ENCODE measurements around the gene NLRP7.
"Not testable (repeated sequence)": the region's sequence is repeated elsewhere in the genome, so short reads cannot be mapped to it uniquely, and the experiment has no call there.

NLRP7 gene

DNA sequence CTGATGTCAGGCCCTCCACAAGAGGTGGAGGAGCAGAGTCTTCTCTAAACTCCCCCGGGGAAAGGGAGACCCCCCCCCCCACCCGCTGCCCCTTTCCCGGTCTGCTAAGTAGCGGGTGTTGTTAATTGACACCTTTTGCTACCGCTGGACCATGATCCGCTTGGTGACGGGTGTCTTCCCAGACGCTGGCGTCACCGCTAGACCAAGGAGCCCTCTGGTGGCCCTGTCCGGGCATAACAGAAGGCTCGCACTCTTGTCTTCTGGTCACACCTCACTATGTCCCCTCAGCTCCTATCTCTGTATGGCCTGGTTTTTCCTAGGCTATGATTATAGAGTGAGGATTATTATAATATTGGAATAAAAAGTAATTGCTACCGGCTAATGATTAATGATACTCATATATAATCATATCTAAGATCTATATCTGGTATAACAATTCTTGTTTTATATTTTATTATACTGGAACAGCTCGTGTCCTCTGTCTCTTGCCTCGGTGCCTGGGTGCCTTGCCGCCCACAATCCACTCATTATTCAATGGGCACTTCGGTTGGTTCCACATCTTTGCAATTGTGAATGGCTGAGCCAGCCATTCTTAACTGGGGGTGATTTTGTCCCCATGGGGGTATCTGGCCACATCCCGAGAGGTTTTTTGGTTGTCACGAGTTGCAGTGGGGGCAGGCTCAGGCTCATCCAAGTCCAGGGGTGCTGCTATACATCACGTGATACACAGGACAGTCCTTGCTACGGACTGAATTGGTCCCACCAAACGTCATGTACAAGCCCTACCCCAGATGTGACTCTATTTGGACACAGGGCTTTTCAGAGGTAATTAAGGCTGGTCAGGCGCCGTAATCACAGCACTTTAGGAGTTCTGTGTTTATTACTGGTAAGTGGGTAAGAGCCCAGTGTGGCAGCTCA is 27.4 kb downstream of the NLRP7 start:
- DNase-seq (ENCODE audit: low read depth): peak; percentile 14

DNA sequence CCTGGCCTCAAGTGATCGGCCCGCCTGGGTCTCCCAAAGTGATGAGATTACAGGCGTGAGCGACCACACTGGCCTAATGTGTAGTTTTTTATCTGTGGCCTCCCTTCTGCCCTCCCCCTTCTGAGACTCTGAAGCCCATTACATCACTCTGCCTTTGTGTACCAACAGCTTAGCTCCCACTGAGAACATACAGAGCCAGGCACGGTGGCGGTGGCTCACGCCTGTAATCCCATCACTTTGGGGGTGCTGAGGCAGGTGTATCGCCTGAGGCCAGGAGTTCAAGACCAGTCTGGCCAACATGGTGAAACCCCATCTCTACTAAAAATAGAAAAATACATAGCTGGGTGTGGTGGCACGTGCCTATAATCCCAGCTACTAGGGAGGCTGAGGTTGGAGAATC is 28.8 kb downstream of the NLRP7 start:
- no peak for DNase-seq (ENCODE audit: low read depth)

DNA sequence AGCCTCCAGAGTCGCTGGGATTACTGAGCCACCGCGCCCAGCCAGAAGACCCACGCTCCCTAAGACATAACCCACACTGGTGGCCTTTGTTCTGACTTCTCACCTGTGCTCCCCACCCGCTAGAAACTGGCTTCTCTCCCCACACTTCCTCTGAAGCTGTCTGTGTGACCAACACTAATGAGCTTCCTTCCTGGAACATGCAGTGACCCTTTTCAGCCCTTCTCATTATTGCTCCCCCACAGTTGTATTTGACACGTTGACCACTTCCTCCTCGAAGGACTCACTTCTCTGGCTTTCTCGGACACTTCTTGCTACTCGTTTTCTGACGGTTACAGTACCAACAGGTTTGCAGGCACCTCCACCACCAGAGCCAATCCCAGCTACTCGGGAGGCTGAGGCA is 30.5 kb downstream of the NLRP7 start:
- peak; percentile 29 for DNase-seq (ENCODE audit: low read depth)

DNA sequence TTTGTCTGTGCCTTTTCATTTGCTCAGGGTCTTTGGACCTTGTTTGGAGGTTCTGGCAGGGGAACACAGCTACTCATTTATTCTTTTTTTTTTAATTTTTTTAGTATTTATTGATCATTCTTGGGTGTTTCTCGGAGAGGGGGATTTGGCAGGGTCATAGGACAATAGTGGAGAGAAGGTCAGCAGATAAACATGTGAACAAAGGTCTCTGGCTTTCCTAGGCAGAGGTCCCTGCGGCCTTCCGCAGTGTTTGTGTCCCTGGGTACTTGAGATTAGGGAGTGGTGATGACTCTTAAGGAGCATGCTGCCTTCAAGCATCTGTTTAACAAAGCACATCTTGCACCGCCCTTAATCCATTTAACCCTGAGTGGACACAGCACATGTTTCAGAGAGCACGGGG is 39.4 kb downstream of the NLRP7 start:
- not testable (repeated sequence) for DNase-seq (ENCODE audit: low read depth)

DNA sequence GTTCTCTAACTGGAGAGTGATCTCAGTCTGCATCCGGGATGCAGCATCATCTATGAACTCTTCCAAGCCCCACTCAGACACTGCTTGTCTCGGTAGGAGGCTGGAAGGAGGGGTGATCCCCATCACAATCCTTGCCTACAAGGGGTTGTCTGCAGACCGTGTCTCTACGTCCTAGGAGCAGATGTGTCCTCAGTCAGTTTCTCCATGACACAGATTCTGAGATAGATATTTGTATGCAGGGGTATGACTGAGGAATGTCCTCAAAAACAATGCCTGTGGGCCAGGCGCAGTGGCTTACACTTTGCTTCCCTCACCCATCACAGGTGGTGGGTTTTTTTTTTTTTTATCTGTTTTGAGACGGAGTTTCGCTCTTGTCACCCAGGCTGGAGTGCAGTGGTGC is 40.5 kb downstream of the NLRP7 start:
- no peak for DNase-seq (ENCODE audit: low read depth)

DNA sequence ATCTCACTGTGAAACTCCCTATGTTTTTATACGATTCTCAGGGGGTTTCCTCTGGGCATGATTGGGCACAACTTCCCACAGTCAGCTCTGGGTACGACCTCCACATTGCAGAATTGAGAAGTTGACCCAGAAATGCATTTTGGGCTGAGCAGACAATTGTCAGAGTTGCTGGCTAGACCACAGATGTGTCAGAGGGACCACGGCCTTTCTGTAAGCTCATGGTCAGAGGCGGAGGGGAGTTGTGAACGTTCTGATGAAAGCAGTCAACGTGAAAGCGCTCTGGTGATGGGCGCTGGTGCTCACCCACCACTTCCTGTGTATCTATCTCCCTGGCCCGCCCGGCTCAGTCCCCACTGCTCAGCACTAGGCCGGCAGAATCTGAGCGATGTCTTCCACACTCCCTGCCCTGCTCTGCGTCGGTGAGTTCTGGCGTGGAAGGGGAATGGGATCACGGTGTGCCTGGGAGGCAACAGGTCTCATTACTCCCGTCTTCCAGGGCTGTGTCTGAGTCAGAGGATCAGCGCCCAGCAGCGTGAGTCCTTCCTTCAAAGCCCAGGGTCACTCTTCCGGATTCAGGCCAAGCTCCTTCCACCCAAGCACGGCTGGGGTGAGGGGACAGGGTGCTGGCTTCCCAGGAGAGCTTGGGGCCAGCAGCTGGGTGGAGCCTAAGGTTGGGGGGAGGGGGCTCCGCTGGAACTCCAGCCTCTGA is 41.4 kb downstream of the NLRP7 start, which contains the start of gene NCR1:
TSS of gene NCR1 (plus strand) at position 346 of the 709 bp plus-strand sequence. CDS start at position 386, 40 bp downstream.
- peak; percentile 36 for DNase-seq (ENCODE audit: low read depth)

DNA sequence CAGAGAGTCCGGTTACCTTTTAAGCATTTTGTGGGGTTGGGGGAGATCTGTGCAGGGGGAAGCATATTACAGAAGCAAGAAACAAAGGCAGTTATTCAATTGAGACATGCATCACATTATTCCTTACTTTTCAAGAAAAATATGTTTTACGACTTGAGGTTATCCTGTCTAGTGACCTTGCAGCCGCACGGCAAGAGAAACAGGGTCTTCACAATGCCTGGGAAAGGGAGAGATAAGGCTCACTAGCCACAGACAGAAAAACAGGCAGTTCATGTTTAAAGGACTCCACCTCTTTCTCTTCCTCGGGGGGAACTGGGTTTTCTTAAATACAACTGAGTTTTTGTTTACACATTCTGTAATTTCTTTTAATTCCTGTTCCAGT is 41.9 kb downstream of the NLRP7 start:
- peak; percentile 27 for DNase-seq (ENCODE audit: low read depth)

DNA sequence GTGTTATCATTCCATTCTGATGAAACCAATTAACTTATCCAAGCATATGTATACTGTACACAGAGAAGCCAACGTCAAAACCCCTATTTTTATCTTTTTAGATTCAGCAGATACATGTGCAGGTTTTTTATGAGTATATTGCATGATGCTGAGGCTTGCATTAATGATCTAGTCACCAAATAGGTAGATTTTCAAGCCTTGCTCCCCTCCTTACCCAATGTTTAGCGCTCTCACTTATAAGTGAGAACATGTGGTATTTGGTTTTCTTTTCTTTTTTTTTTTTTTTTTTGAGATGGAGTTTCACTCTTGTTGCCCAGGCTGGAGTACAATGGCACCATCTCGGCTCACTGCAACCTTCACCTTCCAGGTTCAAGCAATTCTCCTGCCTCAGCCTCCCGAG is 43.1 kb downstream of the NLRP7 start:
- DNase-seq (ENCODE audit: low read depth): not testable (repeated sequence)

DNA sequence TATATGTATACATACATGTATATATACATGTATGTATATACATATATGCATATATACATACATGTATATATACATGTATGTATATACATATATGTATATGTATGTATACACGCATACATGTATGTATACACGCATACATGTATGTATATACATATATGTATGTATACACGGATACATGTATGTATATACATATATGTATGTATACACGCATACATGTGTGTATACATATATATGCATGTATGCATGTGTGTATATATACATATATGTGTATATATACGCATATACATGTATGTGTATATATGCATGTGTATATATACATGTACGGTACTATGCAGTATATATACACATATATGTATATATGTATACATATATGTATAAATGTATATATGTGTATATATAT is 44.0 kb downstream of the NLRP7 start:
- DNase-seq (ENCODE audit: low read depth): no peak

DNA sequence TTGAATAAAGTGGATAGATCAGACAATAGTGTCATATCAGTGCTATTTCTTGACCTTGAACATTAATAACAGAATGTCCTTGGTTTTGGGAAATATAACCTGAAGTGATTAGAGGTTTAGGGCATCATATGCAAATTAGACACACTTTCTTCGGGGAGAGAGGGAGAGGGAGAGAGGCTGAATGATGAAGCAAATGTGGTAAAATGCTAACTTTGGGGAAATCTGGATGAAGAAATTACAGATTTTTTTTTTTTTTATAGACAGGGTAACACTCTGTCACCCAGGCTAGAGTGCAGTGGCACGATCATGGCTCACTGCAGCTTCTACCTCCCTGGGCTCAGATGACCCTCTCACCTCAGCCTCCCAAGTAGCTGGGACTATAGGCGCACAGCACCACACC is 45.3 kb downstream of the NLRP7 start:
- no peak for DNase-seq (ENCODE audit: low read depth)

DNA sequence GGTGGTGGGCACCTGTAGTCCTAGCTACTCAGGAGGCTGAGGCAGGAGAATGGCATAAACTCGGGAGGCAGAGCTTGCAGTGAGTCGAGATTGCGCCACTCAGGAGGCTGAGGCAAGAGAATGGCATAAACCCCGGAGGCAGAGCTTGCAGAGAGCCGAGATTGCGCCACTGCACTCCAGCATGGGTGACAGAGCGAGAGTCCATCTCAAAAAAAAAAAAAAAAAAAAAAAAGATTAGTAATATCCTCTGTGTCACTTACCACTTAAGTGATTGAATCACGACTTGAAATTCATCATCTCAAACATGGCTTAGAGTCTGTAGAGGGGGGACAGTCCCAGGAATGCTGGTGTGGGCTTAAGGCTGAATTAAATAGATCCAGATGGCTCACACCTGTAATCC is 46.2 kb downstream of the NLRP7 start:
- DNase-seq (ENCODE audit: low read depth): not testable (repeated sequence)

DNA sequence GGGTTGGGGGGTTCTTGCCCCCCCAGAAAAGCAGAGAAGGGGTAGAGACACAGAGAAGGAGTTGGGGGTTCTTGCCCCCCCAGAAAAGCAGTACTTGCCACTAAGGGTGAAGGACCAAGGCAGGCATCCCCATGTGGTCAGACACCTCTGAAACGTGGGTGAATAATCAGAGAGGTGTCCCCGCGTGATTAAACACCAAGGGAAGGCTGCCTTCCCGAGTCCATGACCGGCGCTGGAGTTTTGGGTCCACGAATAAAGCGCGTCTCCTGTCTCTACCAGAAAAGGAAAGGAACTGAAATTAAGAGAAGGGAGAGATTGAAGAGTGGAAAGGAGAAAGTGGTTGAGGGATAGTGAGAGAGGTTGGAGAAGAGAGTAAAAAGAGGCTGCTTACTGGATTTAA is 47.7 kb downstream of the NLRP7 start:
- not testable (repeated sequence) for DNase-seq (ENCODE audit: low read depth)

DNA sequence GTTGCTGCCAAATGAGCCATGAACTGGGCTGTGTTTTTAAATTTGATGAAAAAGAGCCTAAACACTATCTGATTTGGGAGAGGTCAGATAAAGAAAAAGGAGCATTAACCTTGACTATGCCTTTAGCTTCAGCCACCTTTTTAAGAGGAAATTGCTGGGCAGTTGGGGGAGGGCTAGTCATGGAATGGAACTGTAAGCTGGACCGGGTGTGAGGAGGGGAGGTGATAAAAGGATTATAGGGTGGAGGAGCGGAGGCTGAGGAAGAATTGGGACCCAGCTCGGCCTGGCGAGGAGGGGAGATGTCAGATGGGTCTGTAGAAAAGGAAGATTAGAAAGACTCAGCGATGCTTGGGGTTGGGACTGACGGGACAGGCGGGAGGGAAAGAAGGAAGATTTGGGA is 48.6 kb downstream of the NLRP7 start:
- DNase-seq (ENCODE audit: low read depth): not testable (repeated sequence)

DNA sequence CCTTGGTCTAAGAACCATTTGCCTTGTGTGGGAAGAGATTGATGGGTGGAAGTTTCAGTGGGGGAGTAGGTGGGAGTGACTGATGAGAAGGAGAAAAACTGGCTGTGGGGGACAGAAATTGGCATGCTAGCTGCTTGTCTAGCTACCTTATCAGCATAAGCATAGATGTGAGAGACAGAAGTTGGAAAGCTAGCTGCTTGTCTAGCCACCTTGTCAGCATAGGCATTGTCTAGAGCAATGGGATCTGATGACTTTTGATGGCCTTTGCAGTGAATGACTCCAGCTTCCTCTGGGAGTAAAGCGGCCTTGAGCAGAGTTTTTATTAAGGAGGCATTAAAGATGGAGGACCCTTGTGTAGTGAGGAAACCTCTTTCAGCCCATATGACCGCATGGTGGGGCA is 51.3 kb downstream of the NLRP7 start:
- DNase-seq (ENCODE audit: low read depth): no peak

DNA sequence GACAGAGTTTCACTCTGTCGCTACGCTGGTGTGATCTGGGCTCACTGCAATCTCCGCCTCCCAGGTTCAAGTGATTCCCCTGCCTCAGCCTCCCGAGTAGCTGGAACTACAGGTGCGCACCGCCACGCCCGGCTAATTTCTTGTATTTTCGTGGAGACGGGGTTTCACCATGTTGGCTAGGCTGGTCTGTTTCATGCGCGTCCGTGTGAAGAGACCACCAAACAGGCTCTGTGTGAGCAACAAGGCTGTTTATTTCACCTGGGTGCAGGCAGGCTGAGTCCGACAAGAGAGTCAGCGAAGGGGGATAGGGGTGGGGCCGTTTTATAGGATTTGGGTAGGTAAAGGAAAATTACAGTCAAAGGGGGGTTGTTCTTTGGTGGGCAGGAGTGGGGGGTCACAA is 53.2 kb downstream of the NLRP7 start:
- DNase-seq (ENCODE audit: low read depth): not testable (repeated sequence)

DNA sequence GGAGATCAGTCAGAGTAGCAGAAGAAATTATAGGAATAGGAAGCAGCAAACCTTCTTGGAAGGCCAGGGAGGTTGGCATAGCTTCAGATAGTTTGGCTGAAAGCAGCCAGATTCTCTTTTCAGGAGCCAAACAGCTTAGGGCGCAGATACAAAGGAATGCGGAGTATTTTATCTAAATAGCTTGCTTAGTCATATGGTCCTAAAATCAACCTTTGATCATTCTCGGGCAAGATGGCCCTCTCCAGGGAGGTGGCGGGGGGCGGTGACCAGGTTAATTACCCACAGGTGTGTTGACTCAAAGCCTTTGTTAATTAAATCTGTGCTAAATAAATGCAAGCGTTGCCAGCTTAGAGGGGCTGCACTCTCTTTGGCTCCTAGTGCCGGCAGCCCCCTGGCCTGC is 53.9 kb downstream of the NLRP7 start:
- no peak for DNase-seq (ENCODE audit: low read depth)

DNA sequence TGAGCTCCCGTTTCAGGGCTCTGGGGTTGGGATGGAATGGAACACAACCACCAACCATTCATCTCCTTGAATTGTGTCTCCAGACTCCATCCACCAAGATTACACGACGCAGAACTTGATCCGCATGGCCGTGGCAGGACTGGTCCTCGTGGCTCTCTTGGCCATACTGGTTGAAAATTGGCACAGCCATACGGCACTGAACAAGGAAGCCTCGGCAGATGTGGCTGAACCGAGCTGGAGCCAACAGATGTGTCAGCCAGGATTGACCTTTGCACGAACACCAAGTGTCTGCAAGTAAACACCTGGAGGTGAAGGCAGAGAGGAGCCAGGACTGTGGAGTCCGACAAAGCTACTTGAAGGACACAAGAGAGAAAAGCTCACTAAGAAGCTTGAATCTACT is 57.8 kb downstream of the NLRP7 start:
- DNase-seq (ENCODE audit: low read depth): no peak

DNA sequence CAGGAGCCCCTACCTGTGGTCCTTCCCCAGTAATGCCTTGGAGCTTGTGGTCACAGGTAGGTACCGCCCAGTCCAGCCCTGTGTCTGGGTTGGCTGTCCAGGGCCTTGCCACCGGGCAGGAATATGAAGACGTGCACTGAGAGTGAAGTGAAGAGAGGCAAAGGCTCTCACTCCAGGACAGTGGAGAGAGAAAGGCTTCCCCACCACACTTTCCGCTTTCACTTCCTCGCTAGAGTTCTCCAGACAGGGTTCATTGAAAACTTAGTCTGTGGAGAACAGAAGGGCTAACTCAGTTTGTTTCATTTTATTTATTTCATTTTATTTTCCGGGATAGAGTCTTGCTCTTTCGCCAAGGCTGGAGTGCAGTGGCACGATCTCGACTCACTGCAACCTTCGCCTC is 59.1 kb downstream of the NLRP7 start:
- no peak for DNase-seq (ENCODE audit: low read depth)

DNA sequence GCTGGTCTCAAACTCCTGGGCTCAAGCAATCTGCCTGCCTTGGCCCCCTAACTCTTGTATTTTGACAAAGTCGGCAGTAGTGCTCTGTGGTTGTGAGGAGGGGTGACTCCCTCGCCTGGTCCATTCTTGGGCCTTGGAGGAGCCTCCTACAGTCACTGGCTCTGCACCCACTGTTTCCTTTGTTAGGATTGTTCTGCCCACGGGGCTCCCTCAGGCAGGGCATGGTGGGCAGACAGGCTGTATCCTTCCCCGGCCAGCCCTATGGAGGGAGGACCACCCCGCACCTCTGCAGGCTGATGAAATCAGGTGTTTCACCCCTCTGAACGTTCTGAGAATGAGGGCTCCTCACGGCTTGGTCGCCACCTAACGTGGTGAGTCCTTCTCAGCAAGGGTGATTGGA is 64.1 kb downstream of the NLRP7 start:
- no peak for DNase-seq (ENCODE audit: low read depth)

DNA sequence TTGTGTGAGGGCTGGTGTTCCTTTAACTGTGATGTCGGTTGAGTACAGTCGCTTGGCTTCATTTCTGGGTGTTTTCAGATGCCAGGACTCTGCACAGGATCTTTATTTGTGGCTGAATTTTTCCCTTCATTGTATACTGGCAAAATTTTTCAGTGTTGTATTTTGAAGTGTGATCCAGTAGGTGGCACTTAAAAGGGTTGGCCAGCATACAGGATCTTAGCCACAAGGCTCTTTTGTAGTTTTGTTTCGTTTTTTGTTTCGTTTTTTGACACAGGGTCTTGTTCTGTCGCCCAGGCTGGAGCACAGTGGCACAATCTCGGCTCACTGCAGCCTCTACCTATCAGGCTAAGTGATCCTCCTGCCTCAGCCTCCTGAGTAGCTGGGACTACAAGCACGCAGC is 64.6 kb downstream of the NLRP7 start:
- peak; percentile 32 for DNase-seq (ENCODE audit: low read depth)

DNA sequence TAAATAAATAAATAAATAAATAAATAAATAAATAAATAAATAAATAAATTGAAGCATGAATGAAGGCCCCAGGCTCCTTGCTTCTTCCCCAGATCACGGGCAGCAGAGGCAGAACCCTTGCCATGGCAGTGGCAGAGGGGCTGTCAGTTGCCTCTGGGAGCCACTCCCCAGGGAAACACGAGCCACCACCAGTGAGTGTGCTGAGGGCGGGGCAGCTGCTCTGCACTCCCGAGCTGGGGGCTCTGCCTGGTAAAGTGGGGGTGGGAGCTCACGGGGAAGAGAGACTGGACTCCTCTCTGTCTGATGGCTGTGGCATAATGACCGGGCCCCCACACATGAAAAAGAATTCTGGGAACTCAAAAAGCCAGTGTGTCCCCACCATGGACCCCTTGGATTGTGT is 65.4 kb downstream of the NLRP7 start:
- DNase-seq (ENCODE audit: low read depth): no peak

DNA sequence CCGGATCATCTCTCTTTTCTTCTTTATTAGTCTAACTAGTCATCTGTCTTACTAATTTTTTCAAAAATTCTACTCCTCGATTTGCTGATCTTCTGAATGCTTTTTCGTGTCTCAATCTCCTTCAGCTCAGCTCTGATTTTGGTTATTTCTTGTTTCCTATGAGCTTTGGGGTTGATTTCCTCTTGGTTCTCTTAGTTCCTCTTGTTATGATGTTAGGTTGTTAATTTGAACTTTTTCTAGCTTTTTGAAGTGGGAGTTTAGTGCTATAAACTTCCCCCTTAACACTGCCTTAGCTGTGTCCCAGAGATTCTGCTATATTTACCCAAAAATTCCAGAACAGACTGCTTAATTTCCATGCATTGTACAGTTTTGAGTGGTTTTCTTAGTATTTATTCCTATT is 69.9 kb downstream of the NLRP7 start:
- no peak for DNase-seq (ENCODE audit: low read depth)

DNA sequence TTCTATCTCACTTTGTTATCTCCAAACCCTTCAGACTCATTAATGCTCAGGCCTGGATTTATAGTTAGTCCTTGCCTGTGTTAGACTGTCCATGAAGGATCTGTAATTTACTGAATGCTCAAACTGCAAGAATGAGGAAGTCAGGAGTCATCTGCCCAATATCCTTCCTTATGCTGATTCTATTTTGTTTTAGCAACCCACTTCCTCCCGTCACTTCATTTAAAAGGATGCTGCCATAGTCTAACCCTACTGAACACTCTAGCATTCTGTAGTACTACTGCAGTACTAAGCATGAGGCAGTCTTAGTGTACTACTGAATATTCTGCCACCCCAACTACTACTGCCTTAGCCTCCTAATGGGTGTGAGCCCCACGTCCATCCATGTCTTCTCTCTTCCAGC is 71.8 kb downstream of the NLRP7 start:
- DNase-seq (ENCODE audit: low read depth): no peak

All from CMK (cell line).